ENCODE measurements around the gene TNRC6B. TPM values are rescaled to one million over a fixed set of nuclear protein-coding genes. Genes with fewer than 3 reads are reported as not detected.

TNRC6B gene
- total RNA-seq (13.1 and 17.8 TPM in 2 replicates), polyA plus RNA-seq (5.7 and 6.4 TPM in 2 replicates), polyA minus RNA-seq (ENCODE audit: low replicate concordance) (24.9 and 34.6 TPM in 2 replicates)
- polyA plus RNA-seq (2012), result 5.2 and 5.3 TPM in 2 replicates

GRCh38 chr22:40177738-40178416 is at the start of gene TNRC6B:
TSS of gene TNRC6B (plus strand) at chr22:40177925. CDS start at chr22:40178136, 211 bp downstream.
- H4K20me1 ChIP-seq (ENCODE audit: control insufficient read depth, extremely low read depth, insufficient read depth, low read length), result no peaks in the 10 kb centered on the region
- H2AFZ ChIP-seq (ENCODE audit: low read length), result peak within 1 kb of the TSS; percentile 73
- peaks cover 48% of the 10 kb centered on the region for H3K79me2 ChIP-seq (ENCODE audit: control insufficient read depth, insufficient read depth, low read length)
- no peaks in the 10 kb centered on the region for H3K36me3 ChIP-seq (ENCODE audit: control insufficient read depth, insufficient read depth, low read length)
- H3K27ac ChIP-seq (ENCODE audit: insufficient read depth, low read length), result peak within 1 kb of the TSS; percentile 80
- H3K4me3 ChIP-seq (replicated peaks in 1 of 4; ENCODE audit: control extremely low read depth in 1 of 4, insufficient read depth in 1 of 4, low read depth in 3 of 4, low read length in 4 of 4), result peak within 1 kb of the TSS; percentile 72 to 98 (median 84)
- H3K27me3 ChIP-seq (ENCODE audit: control insufficient read depth, insufficient read depth, low read length), result no peaks in the 10 kb centered on the region
- no peaks in the 10 kb centered on the region for H3K9me3 ChIP-seq (ENCODE audit: control insufficient read depth, insufficient read depth, low read depth, low read length)
- no peak for TF ChIP-seq CTCF (conservative IDR thresholded peaks at IDR 0.05 in 1 of 2, IDR thresholded peaks at IDR 0.05 in 1 of 2; ENCODE audit: low read depth in 1 of 2, low read length in 2 of 2)
- TF ChIP-seq EZH2 (IDR thresholded peaks at IDR 0.05; ENCODE audit: low read length, missing control alignments), result no peak
- H3K4me1 ChIP-seq (ENCODE audit: control insufficient read depth, extremely low read depth, insufficient read depth, low read length), result peaks cover 10% of the 10 kb centered on the region
- peak; percentile 98 for DNase-seq (ENCODE audit: low read depth in 2 of 2)
- peak within 1 kb of the TSS; percentile 91 for H3K4me2 ChIP-seq (ENCODE audit: extremely low read depth, insufficient read depth, low read length)
- H3K9ac ChIP-seq (ENCODE audit: insufficient read depth, low read length), result peak within 1 kb of the TSS; percentile 67

GRCh38 chr22:40128989-40129388 is 48.7 kb upstream of the TNRC6B start:
- H4K20me1 ChIP-seq (ENCODE audit: control insufficient read depth, extremely low read depth, insufficient read depth, low read length), result no peaks in the 10 kb centered on the region
- no peaks in the 10 kb centered on the region for H3K9me3 ChIP-seq (ENCODE audit: control insufficient read depth, insufficient read depth, low read depth, low read length)
- no peak overlapping the region for H2AFZ ChIP-seq (ENCODE audit: low read length)
- no peaks in the 10 kb centered on the region for H3K79me2 ChIP-seq (ENCODE audit: control insufficient read depth, insufficient read depth, low read length)
- H3K36me3 ChIP-seq (ENCODE audit: control insufficient read depth, insufficient read depth, low read length), result no peaks in the 10 kb centered on the region
- H3K4me3 ChIP-seq (replicated peaks in 1 of 4; ENCODE audit: control extremely low read depth in 1 of 4, insufficient read depth in 1 of 4, low read depth in 3 of 4, low read length in 4 of 4), result no peak overlapping the region
- peak in 1 of 2 donors; percentile 2 for DNase-seq (ENCODE audit: low read depth in 2 of 2)
- H3K27me3 ChIP-seq (ENCODE audit: control insufficient read depth, insufficient read depth, low read length), result no peaks in the 10 kb centered on the region
- TF ChIP-seq EZH2 (IDR thresholded peaks at IDR 0.05; ENCODE audit: low read length, missing control alignments) (no peak), CTCF (conservative IDR thresholded peaks at IDR 0.05 in 1 of 2, IDR thresholded peaks at IDR 0.05 in 1 of 2; ENCODE audit: low read depth in 1 of 2, low read length in 2 of 2) (no peak)
- no peaks in the 10 kb centered on the region for H3K4me1 ChIP-seq (ENCODE audit: control insufficient read depth, extremely low read depth, insufficient read depth, low read length)
- no peak overlapping the region for H3K4me2 ChIP-seq (ENCODE audit: extremely low read depth, insufficient read depth, low read length)
- no peak overlapping the region for H3K9ac ChIP-seq (ENCODE audit: insufficient read depth, low read length)
- no peak overlapping the region for H3K27ac ChIP-seq (ENCODE audit: insufficient read depth, low read length)

- DNase-seq (ENCODE audit: low read depth in 2 of 2), result no peak
- H3K9ac ChIP-seq (ENCODE audit: insufficient read depth, low read length), result no peak overlapping the region
- H4K20me1 ChIP-seq (ENCODE audit: control insufficient read depth, extremely low read depth, insufficient read depth, low read length), result no peaks in the 10 kb centered on the region
- no peaks in the 10 kb centered on the region for H3K79me2 ChIP-seq (ENCODE audit: control insufficient read depth, insufficient read depth, low read length)
- no peak overlapping the region for H3K4me2 ChIP-seq (ENCODE audit: extremely low read depth, insufficient read depth, low read length)
- H3K27me3 ChIP-seq (ENCODE audit: control insufficient read depth, insufficient read depth, low read length), result no peaks in the 10 kb centered on the region
- H3K36me3 ChIP-seq (ENCODE audit: control insufficient read depth, insufficient read depth, low read length), result no peaks in the 10 kb centered on the region
- H2AFZ ChIP-seq (ENCODE audit: low read length), result no peak overlapping the region
- TF ChIP-seq CTCF (conservative IDR thresholded peaks at IDR 0.05 in 1 of 2, IDR thresholded peaks at IDR 0.05 in 1 of 2; ENCODE audit: low read depth in 1 of 2, low read length in 2 of 2) (no peak), EZH2 (IDR thresholded peaks at IDR 0.05; ENCODE audit: low read length, missing control alignments) (no peak)
- H3K9me3 ChIP-seq (ENCODE audit: control insufficient read depth, insufficient read depth, low read depth, low read length), result no peaks in the 10 kb centered on the region
- H3K4me1 ChIP-seq (ENCODE audit: control insufficient read depth, extremely low read depth, insufficient read depth, low read length), result no peaks in the 10 kb centered on the region
- H3K4me3 ChIP-seq (replicated peaks in 1 of 4; ENCODE audit: control extremely low read depth in 1 of 4, insufficient read depth in 1 of 4, low read depth in 3 of 4, low read length in 4 of 4), result no peak overlapping the region
- H3K27ac ChIP-seq (ENCODE audit: insufficient read depth, low read length), result no peak overlapping the region
These were observed 40.6 kb upstream of the TNRC6B start for GRCh38 chr22:40137132-40137531.

Measured in fibroblast of lung (primary cell).